ENCODE measurements around the gene TGDS. TPM values are rescaled to one million over a fixed set of nuclear protein-coding genes. Genes with fewer than 3 reads are reported as not detected.

Gene TGDS
- total and polyA plus RNA-seq, 7 donors, result 5.5 to 13.2 (median 10.9) TPM

GRCh38 chr13:94558716-94559115 is 37.2 kb downstream of the TGDS start:
- H3K27ac ChIP-seq, result no peak overlapping the region
- H3K4me1 ChIP-seq, result no peaks in the 10 kb centered on the region
- TF ChIP-seq POLR2A (IDR thresholded peaks at IDR 0.05) (no peak), CTCF (IDR thresholded peaks at IDR 0.05) (no peak), POLR2AphosphoS5 (IDR thresholded peaks at IDR 0.05) (no peak), EP300 (IDR thresholded peaks at IDR 0.05) (no peak)
- intact Hi-C loops (cut with DNase I), result no loop called here
- 54 to 76% methylated on average over 6 of the region's 6 CpGs for WGBS, 2 donors
- H3K27me3 ChIP-seq, result no peaks in the 10 kb centered on the region
- peaks cover 0 to 5% (median 0%) of the 10 kb centered on the region in 4 donors for H3K36me3 ChIP-seq
- DNase-seq, result no peak
- no peak overlapping the region for H3K4me3 ChIP-seq
- H3K9me3 ChIP-seq, result no peaks in the 10 kb centered on the region

GRCh38 chr13:94557684-94558235 is 38.2 kb downstream of the TGDS start:
- no peak for TF ChIP-seq EP300 (IDR thresholded peaks at IDR 0.05)
- no peak for TF ChIP-seq CTCF (IDR thresholded peaks at IDR 0.05)
- no peak for TF ChIP-seq POLR2A (IDR thresholded peaks at IDR 0.05)
- TF ChIP-seq POLR2AphosphoS5 (IDR thresholded peaks at IDR 0.05), result no peak
- H3K27ac ChIP-seq, result no peak overlapping the region
- H3K4me3 ChIP-seq, result no peak overlapping the region
- H3K36me3 ChIP-seq, result peaks cover 0 to 1% (median 0%) of the 10 kb centered on the region in 4 donors
- WGBS, 2 donors, result 87 to 89% methylated on average over 5 of the region's 5 CpGs
- H3K27me3 ChIP-seq, result no peaks in the 10 kb centered on the region
- intact Hi-C loops (cut with DNase I), result no loop called here
- no peak for DNase-seq
- no peaks in the 10 kb centered on the region for H3K4me1 ChIP-seq
- H3K9me3 ChIP-seq, result no peaks in the 10 kb centered on the region

GRCh38 chr13:94556621-94557020 is 39.3 kb downstream of the TGDS start:
- no peaks in the 10 kb centered on the region for H3K4me1 ChIP-seq
- TF ChIP-seq POLR2A (IDR thresholded peaks at IDR 0.05), result no peak
- no peak for TF ChIP-seq EP300 (IDR thresholded peaks at IDR 0.05)
- no peak for TF ChIP-seq POLR2AphosphoS5 (IDR thresholded peaks at IDR 0.05)
- TF ChIP-seq CTCF (IDR thresholded peaks at IDR 0.05), result no peak
- no peaks in the 10 kb centered on the region for H3K36me3 ChIP-seq
- DNase-seq, result no peak
- H3K4me3 ChIP-seq, result no peak overlapping the region
- no peaks in the 10 kb centered on the region for H3K27me3 ChIP-seq
- intact Hi-C loops (cut with DNase I), result no loop called here
- 60 to 63% methylated on average over 3 of the region's 3 CpGs for WGBS, 2 donors
- no peak overlapping the region for H3K27ac ChIP-seq
- no peaks in the 10 kb centered on the region for H3K9me3 ChIP-seq

GRCh38 chr13:94556041-94556440 is 39.9 kb downstream of the TGDS start:
- Histone ChIP-seq H3K4me3 (no peak overlapping the region), H3K4me1 (no peaks in the 10 kb centered on the region), H3K27me3 (no peaks in the 10 kb centered on the region), H3K9me3 (no peaks in the 10 kb centered on the region), H3K27ac (no peak overlapping the region), H3K36me3 (no peaks in the 10 kb centered on the region)
- intact Hi-C loops (cut with DNase I), result no loop called here
- TF ChIP-seq POLR2AphosphoS5 (IDR thresholded peaks at IDR 0.05) (no peak), EP300 (IDR thresholded peaks at IDR 0.05) (no peak), POLR2A (IDR thresholded peaks at IDR 0.05) (no peak), CTCF (IDR thresholded peaks at IDR 0.05) (no peak)
- DNase-seq, result no peak
- WGBS, 2 donors, result 37 to 74% methylated on average over 1 of the region's 1 CpG

GRCh38 chr13:94553766-94554165 is 42.2 kb downstream of the TGDS start:
- DNase-seq, result no peak
- no peak for TF ChIP-seq POLR2AphosphoS5 (IDR thresholded peaks at IDR 0.05)
- TF ChIP-seq EP300 (IDR thresholded peaks at IDR 0.05), result no peak
- Histone ChIP-seq H3K36me3 (no peaks in the 10 kb centered on the region), H3K27ac (no peak overlapping the region), H3K4me3 (no peak overlapping the region), H3K27me3 (no peaks in the 10 kb centered on the region), H3K4me1 (peaks cover 0 to 9% (median 2%) of the 10 kb centered on the region in 4 donors), H3K9me3 (no peaks in the 10 kb centered on the region)
- 95% methylated on average over 4 of the region's 4 CpGs for WGBS, 2 donors
- intact Hi-C loops (cut with DNase I), result no loop called here
